ENCODE results near the gene GRID2. TPM values are rescaled to one million over a fixed set of nuclear protein-coding genes. Genes with fewer than 3 reads are reported as not detected.

GRID2 gene
- total RNA-seq, 4 donors from 2014 or later: 0.16 TPM; not detected in 3

DNA sequence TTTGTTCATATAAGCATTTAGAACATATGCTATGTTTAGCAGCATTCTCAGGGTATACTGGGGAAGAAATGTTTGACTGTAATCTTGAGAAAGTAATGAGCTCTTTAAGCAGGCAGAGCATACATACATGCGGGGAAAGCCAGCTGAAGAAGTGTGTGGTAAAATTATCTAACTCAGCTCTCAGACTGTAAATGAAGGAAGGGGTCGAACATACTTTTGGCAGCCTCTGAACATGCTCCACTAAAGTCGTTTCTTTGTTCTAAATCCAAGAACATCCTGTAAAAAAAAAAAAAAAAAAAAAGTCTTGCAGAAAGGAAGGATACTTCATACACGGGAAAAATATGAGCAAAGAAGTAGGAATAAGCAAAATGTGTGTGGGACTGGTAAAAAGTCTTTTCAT lies 224.8 kb downstream of the GRID2 start:
- H3K27ac ChIP-seq: no peak overlapping the region
- DNase-seq: no peak
- H3K27me3 ChIP-seq: no peaks in the 10 kb centered on the region
- H3K36me3 ChIP-seq: no peaks in the 10 kb centered on the region
- WGBS, 2 donors (ENCODE audit: low coverage in 1 of 2): 41 to 59% methylated on average over 4 of the region's 4 CpGs
- TF ChIP-seq POLR2A (IDR thresholded peaks at IDR 0.05) (no peak), EP300 (IDR thresholded peaks at IDR 0.05; ENCODE audit: low read depth) (no peak), POLR2AphosphoS5 (IDR thresholded peaks at IDR 0.05) (no peak)
- TF ChIP-seq, protein P1, sequence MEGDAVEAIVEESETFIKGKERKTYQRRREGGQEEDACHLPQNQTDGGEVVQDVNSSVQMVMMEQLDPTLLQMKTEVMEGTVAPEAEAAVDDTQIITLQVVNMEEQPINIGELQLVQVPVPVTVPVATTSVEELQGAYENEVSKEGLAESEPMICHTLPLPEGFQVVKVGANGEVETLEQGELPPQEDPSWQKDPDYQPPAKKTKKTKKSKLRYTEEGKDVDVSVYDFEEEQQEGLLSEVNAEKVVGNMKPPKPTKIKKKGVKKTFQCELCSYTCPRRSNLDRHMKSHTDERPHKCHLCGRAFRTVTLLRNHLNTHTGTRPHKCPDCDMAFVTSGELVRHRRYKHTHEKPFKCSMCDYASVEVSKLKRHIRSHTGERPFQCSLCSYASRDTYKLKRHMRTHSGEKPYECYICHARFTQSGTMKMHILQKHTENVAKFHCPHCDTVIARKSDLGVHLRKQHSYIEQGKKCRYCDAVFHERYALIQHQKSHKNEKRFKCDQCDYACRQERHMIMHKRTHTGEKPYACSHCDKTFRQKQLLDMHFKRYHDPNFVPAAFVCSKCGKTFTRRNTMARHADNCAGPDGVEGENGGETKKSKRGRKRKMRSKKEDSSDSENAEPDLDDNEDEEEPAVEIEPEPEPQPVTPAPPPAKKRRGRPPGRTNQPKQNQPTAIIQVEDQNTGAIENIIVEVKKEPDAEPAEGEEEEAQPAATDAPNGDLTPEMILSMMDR (IDR thresholded peaks at IDR 0.05): no peak
- intact Hi-C loops (cut with DNase I; ENCODE audit: low total_unique reads): no loop called here
- H3K4me3 ChIP-seq: no peak overlapping the region
- H3K9me3 ChIP-seq: no peaks in the 10 kb centered on the region
- no peaks in the 10 kb centered on the region for H3K4me1 ChIP-seq
- in situ Hi-C loops (cut with MboI; ENCODE audit: low pct_ligation_motif_present in 1 of 4, low pct_unique_long_range_greater_than_20kb in 1 of 4, low sequenced_read_pairs in 3 of 4): no loop called here

DNA sequence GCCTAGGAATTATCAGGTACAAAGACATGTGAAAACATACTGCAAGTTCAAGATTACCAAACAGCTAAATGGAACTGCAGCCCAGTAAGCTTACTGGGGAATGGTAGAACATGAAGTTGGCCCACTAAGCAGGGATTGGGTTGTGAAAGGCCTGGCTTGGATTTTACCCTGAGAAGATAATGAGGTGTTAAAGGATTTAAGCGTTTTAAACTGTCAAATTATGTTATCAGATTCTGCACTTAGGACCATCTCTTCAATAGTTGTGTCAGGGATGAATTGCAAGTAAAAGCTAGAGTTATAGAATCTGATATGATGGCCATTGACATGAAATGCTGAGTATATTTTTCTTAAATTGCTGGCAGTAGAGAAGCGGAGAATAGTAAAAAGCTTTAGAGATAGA lies 225.7 kb downstream of the GRID2 start:
- Histone ChIP-seq H3K27me3 (no peaks in the 10 kb centered on the region), H3K4me1 (no peaks in the 10 kb centered on the region), H3K27ac (no peak overlapping the region), H3K4me3 (no peak overlapping the region), H3K9me3 (no peaks in the 10 kb centered on the region), H3K36me3 (no peaks in the 10 kb centered on the region)
- TF ChIP-seq POLR2A (IDR thresholded peaks at IDR 0.05) (no peak), EP300 (IDR thresholded peaks at IDR 0.05; ENCODE audit: low read depth) (no peak), POLR2AphosphoS5 (IDR thresholded peaks at IDR 0.05) (no peak)
- TF ChIP-seq, protein P1 (IDR thresholded peaks at IDR 0.05): no peak
- in situ Hi-C loops (cut with MboI; ENCODE audit: low pct_ligation_motif_present in 1 of 4, low pct_unique_long_range_greater_than_20kb in 1 of 4, low sequenced_read_pairs in 3 of 4): no loop called here
- intact Hi-C loops (cut with DNase I; ENCODE audit: low total_unique reads): no loop called here
- WGBS, 2 donors (ENCODE audit: low coverage in 1 of 2): 82 to 90% methylated on average over 2 of the region's 2 CpGs
- DNase-seq: no peak

DNA sequence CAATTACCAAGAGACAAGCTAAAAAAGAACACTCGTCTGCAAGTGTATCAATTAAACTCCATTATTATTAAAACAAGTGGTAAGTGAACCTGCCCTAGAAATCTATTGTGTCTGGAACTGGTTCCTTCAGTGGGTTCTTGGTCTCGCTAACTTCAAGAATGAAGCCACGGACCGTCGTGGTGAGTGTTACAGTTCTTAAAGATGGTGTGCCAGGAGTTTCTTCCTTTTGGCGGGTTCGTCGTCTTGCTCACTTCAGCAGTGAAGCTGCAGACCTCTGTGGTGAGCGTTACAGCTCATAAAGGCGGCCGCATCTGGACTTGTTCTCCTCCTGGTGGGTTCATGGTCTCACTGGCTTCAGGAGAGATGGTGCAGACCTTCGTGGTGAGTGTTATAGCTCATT lies 231.8 kb downstream of the GRID2 start:
- 84 to 93% methylated on average over 3 to 12 of the region's 12 CpGs for WGBS, 2 donors (ENCODE audit: low coverage in 1 of 2)
- no peaks in the 10 kb centered on the region for H3K4me1 ChIP-seq
- no peak overlapping the region for H3K4me3 ChIP-seq
- intact Hi-C loops (cut with DNase I; ENCODE audit: low total_unique reads) (no loop called here), in situ Hi-C loops (cut with MboI; ENCODE audit: low pct_ligation_motif_present in 1 of 4, low pct_unique_long_range_greater_than_20kb in 1 of 4, low sequenced_read_pairs in 3 of 4) (no loop called here)
- no peak for DNase-seq
- H3K27ac ChIP-seq: no peak overlapping the region
- H3K36me3 ChIP-seq: no peaks in the 10 kb centered on the region
- H3K9me3 ChIP-seq: no peaks in the 10 kb centered on the region
- TF ChIP-seq POLR2A (IDR thresholded peaks at IDR 0.05) (no peak), POLR2AphosphoS5 (IDR thresholded peaks at IDR 0.05) (no peak), EP300 (IDR thresholded peaks at IDR 0.05; ENCODE audit: low read depth) (no peak)
- TF ChIP-seq, protein P1 (IDR thresholded peaks at IDR 0.05): no peak
- no peaks in the 10 kb centered on the region for H3K27me3 ChIP-seq

DNA sequence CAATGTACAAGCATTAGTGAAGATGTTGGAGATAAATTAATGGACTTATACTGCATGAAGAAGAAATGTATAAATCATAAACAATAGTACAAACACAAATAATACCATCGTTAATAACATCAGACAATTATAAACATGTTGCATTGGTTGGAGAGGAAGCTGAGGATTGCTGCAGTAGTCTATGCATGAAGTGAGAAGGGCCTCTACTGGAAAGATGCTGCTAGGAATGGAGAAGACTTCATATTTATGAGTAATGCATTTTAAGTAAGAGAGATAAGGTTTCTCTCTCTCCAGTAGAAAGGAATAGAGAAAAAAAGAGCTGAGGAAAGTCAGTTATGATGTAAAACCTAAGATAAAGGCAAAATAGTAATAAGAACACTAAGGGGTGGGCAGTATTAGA lies 247.8 kb downstream of the GRID2 start:
- Histone ChIP-seq H3K9me3 (no peaks in the 10 kb centered on the region), H3K4me1 (no peaks in the 10 kb centered on the region), H3K36me3 (no peaks in the 10 kb centered on the region), H3K4me3 (no peak overlapping the region), H3K27ac (no peak overlapping the region), H3K27me3 (no peaks in the 10 kb centered on the region)
- TF ChIP-seq EP300 (IDR thresholded peaks at IDR 0.05; ENCODE audit: low read depth): no peak
- TF ChIP-seq POLR2AphosphoS5 (IDR thresholded peaks at IDR 0.05): no peak
- 62 to 86% methylated on average over 1 of the region's 1 CpG for WGBS, 2 donors (ENCODE audit: low coverage in 1 of 2)
- in situ Hi-C loops (cut with MboI; ENCODE audit: low pct_ligation_motif_present in 1 of 4, low pct_unique_long_range_greater_than_20kb in 1 of 4, low sequenced_read_pairs in 3 of 4) (no loop called here), intact Hi-C loops (cut with DNase I; ENCODE audit: low total_unique reads) (no loop called here)
- no peak for DNase-seq

DNA sequence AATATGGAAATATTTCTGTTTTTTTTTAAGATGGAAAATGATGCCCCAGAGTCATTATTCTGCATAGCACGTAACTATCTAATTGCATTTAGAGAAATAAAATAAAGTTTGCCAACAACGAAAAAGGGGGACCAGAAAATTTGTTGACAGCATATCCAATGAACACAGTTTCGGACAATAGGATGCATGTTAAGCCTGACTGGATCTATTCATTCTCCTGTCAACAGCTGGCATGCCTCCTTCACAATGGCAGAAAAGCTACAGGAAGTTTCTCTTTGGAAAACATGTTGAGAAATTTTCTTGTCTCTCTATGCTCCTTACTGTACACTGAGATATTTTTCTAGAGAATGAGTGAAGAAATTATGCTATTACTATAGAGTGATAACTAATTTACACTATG lies 262.5 kb downstream of the GRID2 start:
- in situ Hi-C loops (cut with MboI; ENCODE audit: low pct_ligation_motif_present in 1 of 4, low pct_unique_long_range_greater_than_20kb in 1 of 4, low sequenced_read_pairs in 3 of 4) (no loop called here), intact Hi-C loops (cut with DNase I; ENCODE audit: low total_unique reads) (no loop called here)
- 77 to 83% methylated on average over 3 of the region's 3 CpGs for WGBS, 2 donors (ENCODE audit: low coverage in 1 of 2)
- H3K36me3 ChIP-seq: no peaks in the 10 kb centered on the region
- TF ChIP-seq POLR2A (IDR thresholded peaks at IDR 0.05) (no peak), EP300 (IDR thresholded peaks at IDR 0.05; ENCODE audit: low read depth) (no peak), POLR2AphosphoS5 (IDR thresholded peaks at IDR 0.05) (no peak)
- TF ChIP-seq, protein P1 (IDR thresholded peaks at IDR 0.05): no peak
- no peaks in the 10 kb centered on the region for H3K9me3 ChIP-seq
- no peak overlapping the region for H3K4me3 ChIP-seq
- H3K27me3 ChIP-seq: no peaks in the 10 kb centered on the region
- no peak for DNase-seq
- no peak overlapping the region for H3K27ac ChIP-seq
- H3K4me1 ChIP-seq: no peaks in the 10 kb centered on the region

Data from transverse colon (tissue), 4 donors.